IMR-90 (cell line): ENCODE data around the gene INPP4A. TPM values are rescaled to one million over a fixed set of nuclear protein-coding genes. Genes with fewer than 3 reads are reported as not detected.
A peak's percentile ranks its signal among the peaks of the same experiment; 100 is the strongest.

ENCODE experiments used
- ATAC-seq: fragments of 200-7000 bp; cut with Tn5 transposase; 2 replicates; pipeline ENCODE4 v1.9.1; 2020; ENCODE audit warnings: low read depth, mild to moderate bottlenecking, moderate library complexity
- BruUV-seq: library from RNA; stranded (reverse); fragments of 400-500 nt; replicated peaks from 2 replicates; lab custom pipeline; 2021; lab: Mats Ljungman, UMichigan
- CTCF ChIA-PET: fragments of 300-600 bp; formaldehyde crosslinking; extraction: SDS; loops from one replicate; lab custom pipeline; 2021; ENCODE audit warnings: antibody characterized with exemption; lab: Yijun Ruan, JAX
- POLR2A ChIA-PET: fragments of 300-600 bp; sonication (Branson Sonifier 250); formaldehyde crosslinking; loops from one replicate; lab custom pipeline; 2022; ENCODE audit warnings: antibody characterized with exemption; ENCODE audit not compliant: unreplicated experiment; lab: Charles Lee
- DNase-seq: peaks from one replicate; pipeline ENCODE4 v3.0.0; 2013
- H2AFZ ChIP-seq: replicated peaks from 2 replicates; pipeline ENCODE3; 2013; ENCODE audit warnings: low read length, mild to moderate bottlenecking; ENCODE audit not compliant: poor library complexity
- H2AK5ac ChIP-seq: 2 replicates; pipeline ENCODE4 v1.6.1; 2013; ENCODE audit warnings: low read depth, low read length, inconsistent platforms
- H2AK9ac ChIP-seq: replicated peaks from 2 replicates; pipeline ENCODE3; 2013; ENCODE audit warnings: mild to moderate bottlenecking, low read depth, low read length, moderate library complexity; ENCODE audit not compliant: poor library complexity
- H2BK120ac ChIP-seq: 2 replicates; pipeline ENCODE4 v1.6.1; 2013; ENCODE audit warnings: low read depth, low read length, inconsistent platforms
- H2BK15ac ChIP-seq: 3 replicates; pipeline ENCODE4 v1.6.1; 2013; ENCODE audit warnings: low read depth, low read length, inconsistent platforms
- H2BK20ac ChIP-seq: 2 replicates; pipeline ENCODE4 v1.6.1; 2013; ENCODE audit warnings: low read depth, mild to moderate bottlenecking, inconsistent platforms, low read length, moderate library complexity
- H2BK5ac ChIP-seq: 2 replicates; pipeline ENCODE4 v1.6.1; 2013; ENCODE audit warnings: mild to moderate bottlenecking, low read depth, low read length, inconsistent platforms; ENCODE audit not compliant: poor library complexity, severe bottlenecking
- H3K14ac ChIP-seq: replicated peaks from 2 replicates; pipeline ENCODE4 v1.6.1; 2013; ENCODE audit warnings: low read depth, low read length, inconsistent platforms
- H3K18ac ChIP-seq: 2 replicates; pipeline ENCODE4 v1.6.1; 2013; ENCODE audit warnings: low read depth, low read length, control low read depth
- H3K23ac ChIP-seq: 2 replicates; pipeline ENCODE4 v1.6.1; 2013; ENCODE audit warnings: low read depth, low read length, inconsistent platforms
- H3K27ac ChIP-seq: 2 replicates; pipeline ENCODE4 v1.5.1; 2013; ENCODE audit warnings: mild to moderate bottlenecking, control low read depth, low read length; ENCODE audit not compliant: insufficient read depth
- H3K27me3 ChIP-seq: 2 replicates; pipeline ENCODE4 v1.6.1; 2013; ENCODE audit warnings: low read length; ENCODE audit not compliant: control insufficient read depth, insufficient read depth
- H3K36me3 ChIP-seq: 2 replicates; pipeline ENCODE4 v1.6.1; 2013; ENCODE audit warnings: low read length, mixed read lengths; ENCODE audit not compliant: control insufficient read depth, insufficient read depth
- H3K4ac ChIP-seq: 2 replicates; pipeline ENCODE4 v1.6.1; 2013; ENCODE audit warnings: low read depth, low read length, inconsistent platforms
- H3K4me1 ChIP-seq: 2 replicates; pipeline ENCODE4 v1.6.1; 2013; ENCODE audit warnings: low read length, mixed read lengths; ENCODE audit not compliant: control insufficient read depth, insufficient read depth
- H3K4me2 ChIP-seq: 2 replicates; pipeline ENCODE4 v1.6.1; 2013; ENCODE audit warnings: low read depth, mild to moderate bottlenecking, control low read depth, low read length, moderate library complexity
- H3K4me3 ChIP-seq: 2 replicates; pipeline ENCODE4 v1.5.1; 2013; ENCODE audit warnings: low read depth, mild to moderate bottlenecking, control low read depth, low read length, moderate library complexity; ENCODE audit not compliant: insufficient read depth
- H3K56ac ChIP-seq: 2 replicates; pipeline ENCODE4 v1.6.1; 2013; ENCODE audit warnings: low read length, inconsistent platforms; ENCODE audit not compliant: insufficient read depth; ENCODE audit errors: extremely low read depth
- H3K79me1 ChIP-seq, 2 experiments: 2 replicates each; pipeline ENCODE4 v1.6.1; 2013; ENCODE audit warnings: low read length in 2 of 2, inconsistent platforms in 1 of 2, low read depth in 1 of 2
- H3K9ac ChIP-seq: 2 replicates; pipeline ENCODE4 v1.6.1; 2013; ENCODE audit warnings: low read depth, low read length, control low read depth
- H3K9me1 ChIP-seq: 2 replicates; pipeline ENCODE4 v1.6.1; 2013; ENCODE audit warnings: low read length, inconsistent platforms; ENCODE audit not compliant: insufficient read depth
- H3K9me3 ChIP-seq: 2 replicates; pipeline ENCODE4 v1.6.1; 2013; ENCODE audit warnings: low read length; ENCODE audit not compliant: control insufficient read depth, insufficient read depth
- H4K20me1 ChIP-seq: 2 replicates; pipeline ENCODE4 v1.6.1; 2013; ENCODE audit warnings: low read length, inconsistent platforms; ENCODE audit not compliant: insufficient read depth
- H4K5ac ChIP-seq: 2 replicates; pipeline ENCODE4 v1.6.1; 2013; ENCODE audit warnings: mild to moderate bottlenecking, low read depth, low read length, control low read depth
- H4K8ac ChIP-seq, 2 experiments: 2 replicates each; pipeline ENCODE4 v1.6.1; 2013; ENCODE audit warnings: low read depth in 2 of 2, low read length in 2 of 2, control low read depth in 1 of 2, inconsistent platforms in 1 of 2
- H4K91ac ChIP-seq: 2 replicates; pipeline ENCODE4 v1.6.1; 2013; ENCODE audit warnings: low read depth, low read length, inconsistent platforms; ENCODE audit not compliant: insufficient read depth
- MAFK ChIP-seq: IDR thresholded peaks from 2 replicates; pipeline ENCODE4 v1.6.1; 2012; ENCODE audit warnings: low read depth, low read length, improper control_type of control experiment
- RCOR1 ChIP-seq: IDR thresholded peaks from 2 replicates; pipeline ENCODE4 v1.6.1; 2012; ENCODE audit warnings: mild to moderate bottlenecking, low read length, improper control_type of control experiment; ENCODE audit not compliant: insufficient replicate concordance
- RFX5 ChIP-seq: IDR thresholded peaks from 2 replicates; pipeline ENCODE4 v1.8.0; 2012; ENCODE audit warnings: low read depth, mild to moderate bottlenecking, low read length, moderate library complexity
- dilution Hi-C: fragments of 300-500 bp; cut with HindIII; formaldehyde crosslinking; loops from one replicate; pipeline ENCODE4 v1.14.3; 2018; ENCODE audit warnings: low sequenced_read_pairs; ENCODE audit not compliant: unreplicated experiment
- in situ Hi-C: fragments of 300-500 bp; cut with MboI; formaldehyde crosslinking; loops from 3 replicates; pipeline ENCODE4 v1.14.3; 2019; ENCODE audit warnings: low sequenced_read_pairs, inconsistent platforms, mixed read lengths
- intact Hi-C: fragments of 100-400 bp; cut with micrococcal nuclease; formaldehyde crosslinking; loops from 2 replicates; pipeline ENCODE4 v1.10.0; 2022
- polyA plus RNA-seq, 3 experiments: library from polyadenylated mRNA; depleted of rRNA; stranded (reverse); fragments of >200 nt; gene quantifications; 2 replicates each; pipeline ENCODE4 v1.2.3, GENCODE V29; 2012; ENCODE audit warnings: low replicate concordance in 1 of 3
- total RNA-seq: library from RNA; depleted of rRNA; stranded (reverse); fragments of >200 nt; gene quantifications from 2 replicates; pipeline ENCODE4 v1.2.3, GENCODE V29; 2012

Gene INPP4A
- total and polyA plus RNA-seq, 2 of the 4 experiments (the other 2 are of a cell fraction): 14.5 to 27.1 TPM

DNA sequence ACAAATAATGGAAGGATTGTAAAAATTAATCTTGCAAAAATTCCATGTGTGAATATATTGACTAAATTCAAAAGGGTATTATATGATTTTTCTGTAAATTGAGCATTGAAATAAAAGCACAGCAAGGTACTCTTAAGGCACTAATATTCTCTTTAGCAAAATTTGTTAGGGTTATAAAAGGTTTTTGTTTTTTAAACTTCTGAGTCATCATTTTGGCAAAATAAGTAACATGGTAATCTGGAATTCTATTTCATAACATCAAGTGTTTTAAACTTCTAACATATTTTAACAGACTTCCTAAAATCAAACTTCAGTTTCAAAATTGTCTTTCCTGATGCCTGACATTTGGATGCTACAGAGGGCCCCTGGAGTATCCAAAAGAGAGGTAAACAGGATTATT is 12.5 kb upstream of the INPP4A start:
- Histone ChIP-seq H4K20me1 (no peaks in the 10 kb centered on the region), H3K4me2 (no peak overlapping the region), H3K18ac (no peak overlapping the region), H3K79me1 (no peaks in the 10 kb centered on the region), H2AK5ac (no peak overlapping the region), H2BK120ac (no peak overlapping the region), H4K5ac (no peak overlapping the region), H4K91ac (no peak overlapping the region), H3K36me3 (no peaks in the 10 kb centered on the region), H3K27ac (no peak overlapping the region), H4K8ac (no peak overlapping the region), H3K9me3 (peaks cover 4% of the 10 kb centered on the region; the same call in 1 of the 2 replicates), H3K9ac (no peak overlapping the region), H3K4me3 (no peak overlapping the region), H3K56ac (no peak overlapping the region), H3K4me1 (no peaks in the 10 kb centered on the region), H2BK15ac (no peak overlapping the region), H3K27me3 (peaks cover 13% of the 10 kb centered on the region), H2AK9ac (no peak overlapping the region), H3K14ac (no peak overlapping the region), H3K9me1 (no peaks in the 10 kb centered on the region), H3K23ac (no peak overlapping the region), H2AFZ (no peak overlapping the region), H2BK20ac (no peak overlapping the region), H2BK5ac (no peak overlapping the region), H3K4ac (no peak overlapping the region)
- ChIA-PET CTCF (no interaction called here), POLR2A (no interaction called here)
- dilution Hi-C loops: no loop called here
- BruUV-seq: no TSS peak
- no peak for DNase-seq
- TF ChIP-seq RFX5: no peak
- TF ChIP-seq RCOR1: no peak
- TF ChIP-seq MAFK: peak; percentile 27; the same call in 1 of the 2 replicates
- in situ Hi-C loops: no loop called here
- intact Hi-C loops: no loop called here
- no peak for ATAC-seq
